Nephron progenitor cell (in vitro differentiated cells): ENCODE results near the gene CARD10.

Experiments
- DNase-seq: peaks from one replicate; pipeline ENCODE4 v3.0.0; 2021
- H3K27ac Mint-ChIP-seq: 2 replicates; pipeline ENCODE4 v1.8.0; 2021; ENCODE audit warnings: mild to moderate bottlenecking, moderate library complexity, mixed read lengths
- H3K27me3 Mint-ChIP-seq: 2 replicates; pipeline ENCODE4 v1.8.0; 2021; ENCODE audit warnings: mild to moderate bottlenecking, low read depth, mixed read lengths; ENCODE audit not compliant: poor library complexity
- H3K36me3 Mint-ChIP-seq: 2 replicates; pipeline ENCODE4 v1.8.0; 2021; ENCODE audit warnings: low read depth, mixed read lengths
- H3K4me1 Mint-ChIP-seq: 2 replicates; pipeline ENCODE4 v1.8.0; 2021; ENCODE audit warnings: mixed read lengths
- H3K4me3 Mint-ChIP-seq: 2 replicates; pipeline ENCODE4 v1.8.0; 2021; ENCODE audit warnings: mild to moderate bottlenecking, moderate library complexity, mixed read lengths
- H3K9me3 Mint-ChIP-seq: 2 replicates; pipeline ENCODE4 v1.8.0; 2021; ENCODE audit warnings: mild to moderate bottlenecking, moderate library complexity, mixed read lengths
- TF ChIP-seq, protein P1 (sequence below): fragments of 200-600 bp; sonication (generic); IDR thresholded peaks from 2 replicates; pipeline ENCODE4 v1.5.0; 2021; ENCODE audit warnings: antibody characterized with exemption

CARD10 gene

DNA sequence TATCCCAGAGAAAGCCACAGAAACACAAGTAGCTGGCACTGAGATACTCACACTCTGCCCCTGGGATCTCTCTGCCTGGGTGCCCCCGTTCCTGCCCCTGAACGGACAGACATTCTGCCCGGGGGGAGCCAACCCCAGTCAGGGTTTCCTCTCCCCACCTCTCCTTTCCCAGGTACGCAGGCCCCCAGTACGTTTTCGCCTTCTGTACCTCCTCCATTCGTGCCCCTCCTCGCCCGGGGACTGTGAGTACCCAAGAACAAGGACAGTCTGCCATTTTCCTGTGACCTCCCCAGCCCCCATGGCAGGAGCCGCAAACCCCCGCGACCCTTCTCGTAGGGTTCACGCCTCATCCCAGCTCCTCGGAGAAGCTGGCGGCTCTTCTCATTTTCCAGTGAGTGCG lies 62.9 kb downstream of the CARD10 start:
- H3K36me3 Mint-ChIP-seq: no peaks in the 10 kb centered on the region
- H3K4me1 Mint-ChIP-seq: peaks cover 27% of the 10 kb centered on the region
- H3K4me3 Mint-ChIP-seq: no peak overlapping the region
- H3K9me3 Mint-ChIP-seq: peaks cover 3% of the 10 kb centered on the region
- H3K27ac Mint-ChIP-seq: no peak overlapping the region
- TF ChIP-seq, protein P1, sequence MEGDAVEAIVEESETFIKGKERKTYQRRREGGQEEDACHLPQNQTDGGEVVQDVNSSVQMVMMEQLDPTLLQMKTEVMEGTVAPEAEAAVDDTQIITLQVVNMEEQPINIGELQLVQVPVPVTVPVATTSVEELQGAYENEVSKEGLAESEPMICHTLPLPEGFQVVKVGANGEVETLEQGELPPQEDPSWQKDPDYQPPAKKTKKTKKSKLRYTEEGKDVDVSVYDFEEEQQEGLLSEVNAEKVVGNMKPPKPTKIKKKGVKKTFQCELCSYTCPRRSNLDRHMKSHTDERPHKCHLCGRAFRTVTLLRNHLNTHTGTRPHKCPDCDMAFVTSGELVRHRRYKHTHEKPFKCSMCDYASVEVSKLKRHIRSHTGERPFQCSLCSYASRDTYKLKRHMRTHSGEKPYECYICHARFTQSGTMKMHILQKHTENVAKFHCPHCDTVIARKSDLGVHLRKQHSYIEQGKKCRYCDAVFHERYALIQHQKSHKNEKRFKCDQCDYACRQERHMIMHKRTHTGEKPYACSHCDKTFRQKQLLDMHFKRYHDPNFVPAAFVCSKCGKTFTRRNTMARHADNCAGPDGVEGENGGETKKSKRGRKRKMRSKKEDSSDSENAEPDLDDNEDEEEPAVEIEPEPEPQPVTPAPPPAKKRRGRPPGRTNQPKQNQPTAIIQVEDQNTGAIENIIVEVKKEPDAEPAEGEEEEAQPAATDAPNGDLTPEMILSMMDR: no peak
- DNase-seq: no peak
- peaks cover 58% of the 10 kb centered on the region for H3K27me3 Mint-ChIP-seq

DNA sequence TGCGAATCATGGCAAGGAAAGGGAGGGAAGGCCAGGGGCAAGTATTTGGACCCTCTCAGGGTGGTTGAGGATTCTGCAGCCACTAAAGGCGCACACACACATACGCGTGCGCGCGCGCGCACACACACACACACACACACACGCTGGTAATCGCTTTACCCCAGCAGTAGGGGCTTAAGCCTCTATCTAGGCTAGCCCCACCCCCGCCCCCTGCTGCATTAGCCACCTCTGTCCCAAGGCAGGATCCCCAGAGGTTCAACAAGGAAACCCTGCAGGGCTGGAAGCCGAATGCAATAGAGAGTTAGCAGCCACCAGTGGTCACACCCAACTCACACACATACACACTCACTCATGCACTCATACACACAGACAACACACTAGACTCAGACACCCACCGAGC lies 63.3 kb downstream of the CARD10 start:
- peaks cover 61% of the 10 kb centered on the region for H3K27me3 Mint-ChIP-seq
- no peak overlapping the region for H3K4me3 Mint-ChIP-seq
- H3K4me1 Mint-ChIP-seq: peaks cover 27% of the 10 kb centered on the region

DNA sequence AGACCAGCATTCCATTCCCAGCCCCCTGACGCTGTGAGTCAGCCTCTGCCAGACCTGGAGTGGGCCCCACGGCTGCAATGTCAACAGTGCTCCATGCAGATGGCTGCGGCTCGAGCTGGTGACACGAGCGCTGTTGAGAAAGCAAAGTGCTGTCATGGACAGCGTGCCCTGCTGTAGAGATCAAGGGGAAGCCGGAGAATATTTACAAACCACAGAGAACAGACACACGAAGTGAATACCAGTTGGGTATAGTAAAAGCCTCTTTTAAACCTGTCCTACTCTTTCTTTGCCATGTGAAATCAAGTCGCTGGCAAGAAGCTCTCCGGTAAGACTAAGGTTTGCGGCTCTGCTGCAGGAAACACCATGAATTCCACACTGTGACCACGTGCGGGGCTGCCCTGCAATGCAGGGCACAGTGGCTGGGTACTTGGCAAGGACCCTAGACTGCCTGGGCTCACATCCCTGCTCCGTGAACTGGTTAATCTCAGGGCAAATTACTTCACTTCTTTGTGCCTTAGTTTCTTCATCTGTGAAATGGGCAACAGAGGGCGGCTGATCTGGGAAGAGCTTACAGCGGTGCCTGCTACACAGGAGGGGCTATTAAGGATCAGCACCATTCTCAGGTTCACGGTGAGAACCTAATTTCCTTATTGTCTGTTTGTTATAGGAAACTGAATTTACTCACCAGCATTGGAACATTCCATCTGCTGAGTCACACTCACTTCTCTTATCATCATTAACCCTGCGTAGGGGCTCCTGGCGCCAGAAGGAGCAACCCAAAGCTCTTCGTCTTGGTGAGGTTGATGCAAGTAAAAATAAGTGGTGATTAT lies 64.1 kb downstream of the CARD10 start:
- TF ChIP-seq, protein P1: no peak
- DNase-seq: peak; percentile 33
- peaks cover 31% of the 10 kb centered on the region for H3K4me1 Mint-ChIP-seq
- H3K36me3 Mint-ChIP-seq: no peaks in the 10 kb centered on the region
- H3K27me3 Mint-ChIP-seq: peaks cover 58% of the 10 kb centered on the region
- peaks cover 11% of the 10 kb centered on the region for H3K9me3 Mint-ChIP-seq
- no peak overlapping the region for H3K27ac Mint-ChIP-seq
- H3K4me3 Mint-ChIP-seq: no peak overlapping the region

More for the DNA sequence above, 63.3 kb downstream of the CARD10 start:
- TF ChIP-seq, protein P1: no peak
- Mint-ChIP-seq H3K27ac (no peak overlapping the region), H3K9me3 (peaks cover 7% of the 10 kb centered on the region), H3K36me3 (no peaks in the 10 kb centered on the region)
- no peak for DNase-seq

DNA sequence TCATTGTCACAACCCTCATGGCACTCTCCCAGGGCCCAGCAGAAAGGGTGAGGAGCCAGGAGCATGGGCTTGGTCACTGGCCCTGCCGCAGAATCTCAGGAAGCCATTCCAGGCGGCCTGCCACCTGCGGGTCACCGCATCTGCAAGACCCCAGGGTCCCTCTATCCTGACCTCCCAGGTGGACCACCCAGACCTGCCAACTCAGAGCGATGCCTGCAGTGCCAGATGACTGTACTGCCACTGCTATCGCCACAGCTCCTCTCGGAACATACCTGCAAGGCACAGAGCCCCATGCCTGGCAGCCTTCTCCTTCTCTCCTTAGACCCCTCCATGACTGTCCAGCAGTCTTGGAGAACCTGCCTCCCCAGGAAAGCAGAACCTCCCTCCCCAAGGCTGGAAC lies 65.5 kb downstream of the CARD10 start:
- Mint-ChIP-seq H3K9me3 (peaks cover 11% of the 10 kb centered on the region), H3K36me3 (no peaks in the 10 kb centered on the region), H3K27ac (no peak overlapping the region), H3K4me1 (peaks cover 44% of the 10 kb centered on the region), H3K27me3 (peaks cover 45% of the 10 kb centered on the region), H3K4me3 (no peak overlapping the region)
- TF ChIP-seq, protein P1: no peak
- DNase-seq: no peak

DNA sequence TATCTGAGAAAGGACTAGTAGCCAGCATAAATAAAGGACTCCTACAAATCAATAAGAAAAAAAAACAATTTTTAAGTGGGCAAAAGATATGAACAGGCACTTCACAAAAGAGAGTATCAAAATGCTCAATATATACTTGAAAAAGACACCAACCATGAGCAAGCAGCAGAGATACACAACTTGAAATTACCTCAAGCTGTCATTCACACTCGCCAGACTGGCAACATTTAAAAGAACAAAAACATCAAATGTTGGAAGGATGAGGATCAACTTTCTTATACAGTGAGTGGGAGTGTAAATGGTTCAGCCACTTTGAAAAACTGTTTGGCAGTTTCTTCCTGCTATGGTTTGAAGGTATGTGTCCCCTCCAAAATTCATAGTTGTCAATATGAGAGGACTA lies 68.0 kb downstream of the CARD10 start:
- no peaks in the 10 kb centered on the region for H3K36me3 Mint-ChIP-seq
- no peak overlapping the region for H3K27ac Mint-ChIP-seq
- no peak overlapping the region for H3K4me3 Mint-ChIP-seq
- TF ChIP-seq, protein P1: no peak
- no peak for DNase-seq
- peaks cover 41% of the 10 kb centered on the region for H3K4me1 Mint-ChIP-seq
- H3K9me3 Mint-ChIP-seq: peaks cover 11% of the 10 kb centered on the region
- H3K27me3 Mint-ChIP-seq: peaks cover 43% of the 10 kb centered on the region
